Astrocyte of the spinal cord (primary cell): ENCODE data around the gene PCP4.

Experiments used
- DNase-seq: peaks from one replicate; pipeline ENCODE4 v3.0.0; 2011; ENCODE audit warnings: low read depth, low spot score
- H3K4me3 ChIP-seq: 2 replicates; pipeline ENCODE4 v1.5.1; 2011; ENCODE audit warnings: low read depth, mild to moderate bottlenecking, low read length, moderate library complexity
- in situ Hi-C: cut with HindIII; loops from 2 replicates; pipeline ENCODE4 v1.10.0; 2017; ENCODE audit warnings: low sequenced_read_pairs
- TF ChIP-seq, protein P1 (sequence below): IDR thresholded peaks from 2 replicates; pipeline ENCODE4 v1.5.1; 2012; ENCODE audit warnings: low read depth, mild to moderate bottlenecking, low read length, inconsistent platforms

Gene PCP4

DNA sequence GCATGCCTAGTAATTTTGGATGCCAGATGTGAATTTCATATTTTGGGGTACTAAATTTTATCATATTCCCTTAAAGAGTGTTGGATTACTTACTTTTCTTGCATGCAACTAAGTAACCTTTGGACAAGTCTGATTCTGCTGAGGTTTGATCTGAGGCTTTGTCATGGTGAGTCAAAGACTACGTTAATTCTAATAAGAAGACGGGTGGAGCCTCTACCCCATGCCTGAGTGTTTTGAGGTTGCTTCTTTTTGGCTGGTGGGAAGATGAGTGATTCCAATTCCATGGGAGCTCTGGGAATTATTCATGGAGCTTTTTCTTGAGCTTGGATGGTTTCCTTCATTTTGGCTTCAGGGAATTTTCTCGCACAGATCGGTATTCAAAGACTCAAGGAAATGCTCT lies 11.6 kb upstream of the PCP4 start:
- DNase-seq: no peak
- TF ChIP-seq, protein P1, sequence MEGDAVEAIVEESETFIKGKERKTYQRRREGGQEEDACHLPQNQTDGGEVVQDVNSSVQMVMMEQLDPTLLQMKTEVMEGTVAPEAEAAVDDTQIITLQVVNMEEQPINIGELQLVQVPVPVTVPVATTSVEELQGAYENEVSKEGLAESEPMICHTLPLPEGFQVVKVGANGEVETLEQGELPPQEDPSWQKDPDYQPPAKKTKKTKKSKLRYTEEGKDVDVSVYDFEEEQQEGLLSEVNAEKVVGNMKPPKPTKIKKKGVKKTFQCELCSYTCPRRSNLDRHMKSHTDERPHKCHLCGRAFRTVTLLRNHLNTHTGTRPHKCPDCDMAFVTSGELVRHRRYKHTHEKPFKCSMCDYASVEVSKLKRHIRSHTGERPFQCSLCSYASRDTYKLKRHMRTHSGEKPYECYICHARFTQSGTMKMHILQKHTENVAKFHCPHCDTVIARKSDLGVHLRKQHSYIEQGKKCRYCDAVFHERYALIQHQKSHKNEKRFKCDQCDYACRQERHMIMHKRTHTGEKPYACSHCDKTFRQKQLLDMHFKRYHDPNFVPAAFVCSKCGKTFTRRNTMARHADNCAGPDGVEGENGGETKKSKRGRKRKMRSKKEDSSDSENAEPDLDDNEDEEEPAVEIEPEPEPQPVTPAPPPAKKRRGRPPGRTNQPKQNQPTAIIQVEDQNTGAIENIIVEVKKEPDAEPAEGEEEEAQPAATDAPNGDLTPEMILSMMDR: no peak
- no peak overlapping the region for H3K4me3 ChIP-seq
- in situ Hi-C loops: no loop called here

DNA sequence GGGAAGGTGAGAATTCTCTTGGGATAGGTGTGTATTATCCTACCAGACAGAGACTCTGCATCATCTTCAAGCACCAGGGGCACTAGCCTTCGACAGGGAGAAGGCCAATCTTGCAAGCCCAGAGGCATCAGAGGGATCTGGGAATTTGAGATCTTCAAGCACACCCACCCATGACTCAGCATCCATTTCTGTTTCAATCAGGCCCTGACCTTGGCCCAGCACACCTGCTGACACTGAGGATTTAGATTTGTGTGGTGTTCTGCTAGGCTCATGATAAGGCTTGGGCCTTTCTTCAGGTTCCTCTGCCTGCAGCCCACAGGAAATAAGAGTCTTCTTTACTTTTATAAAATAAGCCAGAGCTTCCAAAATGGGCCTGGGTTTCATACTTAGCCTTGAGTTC lies 6.6 kb upstream of the PCP4 start:
- in situ Hi-C loops: no loop called here
- no peak overlapping the region for H3K4me3 ChIP-seq
- no peak for DNase-seq
- TF ChIP-seq, protein P1: no peak

DNA sequence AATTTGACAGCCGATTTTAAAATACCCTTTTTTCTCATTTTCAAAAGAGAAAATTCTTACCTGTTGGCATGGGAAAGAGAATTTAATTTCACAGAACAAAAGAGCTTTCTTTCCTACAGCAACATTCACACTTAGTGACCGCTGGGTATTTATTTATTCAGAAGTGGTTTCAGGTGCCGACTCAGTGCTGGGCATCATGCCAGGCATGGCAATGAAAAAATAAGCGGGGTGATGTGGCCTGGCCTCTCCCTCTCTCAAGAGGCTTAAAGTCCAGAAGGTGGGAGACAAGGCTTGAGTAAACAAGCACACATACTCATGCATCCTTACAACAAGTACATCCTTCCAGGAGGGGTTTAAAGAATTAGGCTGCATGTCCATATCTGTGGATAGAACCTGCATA lies 4.1 kb upstream of the PCP4 start:
- DNase-seq: peak; percentile 46
- no peak overlapping the region for H3K4me3 ChIP-seq
- in situ Hi-C loops: no loop called here
- TF ChIP-seq, protein P1: no peak

DNA sequence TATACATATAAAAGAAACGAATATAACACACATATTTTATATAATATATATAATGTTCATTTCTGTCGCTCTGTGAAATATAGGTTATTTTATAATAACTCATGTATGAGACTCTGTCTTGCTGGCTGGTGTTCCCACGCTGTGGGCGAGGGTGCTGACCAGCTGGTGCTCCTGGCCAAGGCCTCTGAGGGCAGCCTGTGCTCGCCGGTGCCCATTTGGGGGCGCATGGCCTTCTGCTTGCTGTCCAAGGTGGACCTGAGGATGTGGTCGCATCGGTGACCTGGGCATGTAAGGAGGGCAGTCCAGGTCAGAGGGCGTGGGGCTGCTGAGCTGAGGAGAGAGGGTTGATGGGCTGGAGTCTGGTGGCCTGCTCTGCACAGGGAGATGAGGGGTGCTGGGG lies 1.1 kb upstream of the PCP4 start:
- DNase-seq: no peak
- in situ Hi-C loops: no loop called here
- no peak overlapping the region for H3K4me3 ChIP-seq
- TF ChIP-seq, protein P1: no peak

DNA sequence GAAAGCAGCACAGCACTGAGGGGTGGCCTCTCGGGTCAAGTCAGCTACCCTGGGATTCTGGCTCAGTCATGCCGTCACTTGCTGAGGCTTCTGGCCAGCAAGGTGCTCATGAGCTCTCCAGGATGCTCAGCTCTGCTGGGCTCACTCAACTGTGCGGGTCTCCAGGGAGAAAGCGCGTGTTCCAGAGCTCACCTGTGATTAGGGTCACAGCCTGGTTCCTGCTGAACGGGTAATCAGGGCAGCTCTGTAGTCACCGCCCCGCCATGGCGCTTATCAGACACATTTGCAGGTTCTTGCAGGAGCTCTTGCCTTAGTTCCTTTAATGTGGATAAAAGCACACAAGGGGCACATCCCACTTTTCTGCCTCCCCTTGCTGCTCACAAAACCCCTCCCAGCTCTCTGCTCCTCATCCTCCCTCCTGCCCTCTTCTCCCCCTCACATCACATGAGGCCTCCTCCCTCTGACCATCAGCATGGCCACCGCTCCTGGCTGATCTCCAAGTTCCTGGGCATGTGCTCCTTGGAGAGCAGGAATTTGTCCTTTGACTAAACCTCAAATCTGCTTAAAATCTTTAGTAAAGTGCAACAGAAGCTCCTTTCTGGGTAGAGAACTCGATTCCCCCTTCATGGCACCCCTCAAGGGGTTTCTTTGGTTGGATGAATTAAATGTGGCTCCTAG lies 2.0 kb downstream of the PCP4 start:
- H3K4me3 ChIP-seq: no peak overlapping the region
- TF ChIP-seq, protein P1: no peak
- no peak for DNase-seq
- in situ Hi-C loops: no loop called here

DNA sequence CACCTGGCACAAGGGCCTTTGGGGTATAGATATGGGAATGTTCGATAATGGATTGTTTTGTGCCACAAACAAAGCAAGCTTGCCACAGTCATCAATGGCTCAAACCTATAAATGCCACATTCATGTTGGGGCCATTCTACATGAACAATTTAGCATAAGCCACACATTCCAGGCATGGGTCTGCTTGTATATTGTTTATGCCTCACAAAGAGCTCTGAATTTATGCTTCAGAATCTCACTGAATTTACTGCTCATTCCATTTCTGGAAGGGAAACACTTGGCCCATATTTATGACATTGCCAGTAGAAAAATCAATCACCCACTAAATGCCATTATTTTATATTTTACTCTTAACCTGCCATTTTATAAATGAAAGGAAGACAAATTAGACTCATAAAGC lies 6.4 kb downstream of the PCP4 start:
- in situ Hi-C loops: no loop called here
- H3K4me3 ChIP-seq: no peak overlapping the region
- no peak for DNase-seq
- TF ChIP-seq, protein P1: no peak

DNA sequence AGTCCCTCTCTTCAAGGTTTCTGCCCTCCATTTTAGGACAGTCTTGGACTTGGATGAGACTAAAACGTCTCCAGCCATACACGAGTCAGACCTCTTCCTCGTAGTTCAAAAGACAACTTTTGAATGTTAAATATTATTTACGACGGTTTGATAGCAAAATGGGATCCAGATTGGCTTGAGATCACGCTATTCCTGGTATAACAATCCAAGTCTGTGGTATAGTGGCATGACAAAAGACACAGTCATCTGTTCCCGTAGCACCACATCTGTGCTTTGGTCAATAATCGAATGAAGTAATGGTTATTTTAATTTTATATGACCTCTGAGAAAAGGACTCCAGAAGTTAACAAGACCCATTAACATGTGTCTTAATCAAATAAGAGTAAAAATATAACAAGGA lies 7.0 kb downstream of the PCP4 start:
- in situ Hi-C loops: no loop called here
- TF ChIP-seq, protein P1: no peak
- H3K4me3 ChIP-seq: no peak overlapping the region
- DNase-seq: no peak
